B cell (primary cell): ENCODE measurements around the gene AIF1. TPM values are rescaled to one million over a fixed set of nuclear protein-coding genes. Genes with fewer than 3 reads are reported as not detected.

Source experiments
- ATAC-seq: fragments of 200-7000 bp; cut with Tn5 transposase; one replicate; pipeline ENCODE4 v1.10.0; 2021; ENCODE audit warnings: low read depth, mild to moderate bottlenecking, moderate number of reproducible peaks, moderate library complexity
- CTCF ChIA-PET: fragments of 350-600 bp; sonication (Branson Sonifier 250); formaldehyde crosslinking; loops from one replicate; lab custom pipeline; 2021; ENCODE audit warnings: antibody characterized with exemption, inconsistent platforms; lab: Charles Lee
- POLR2A ChIA-PET: fragments of 350-600 bp; sonication (Branson Sonifier 250); formaldehyde crosslinking; loops from one replicate; lab custom pipeline; 2021; ENCODE audit warnings: antibody characterized with exemption; lab: Charles Lee
- DNase-seq: peaks from one replicate; pipeline ENCODE4 v3.0.0; 2013
- H2AFZ ChIP-seq: 2 replicates; pipeline ENCODE4 v1.6.1; 2012; ENCODE audit warnings: mild to moderate bottlenecking, low read depth, low read length; ENCODE audit not compliant: insufficient read depth, poor library complexity, severe bottlenecking
- H3K27ac ChIP-seq, 2 donors: 1 replicate in 1 of 2; 2 replicates in 1 of 2; pipeline ENCODE4 v1.5.1; 2012 to 2013; ENCODE audit warnings: low read length in 2 of 2, mild to moderate bottlenecking in 2 of 2, moderate library complexity in 1 of 2
- H3K27me3 ChIP-seq, 4 experiments: fragments of 200-600 bp in 1 of 4; sonication (generic) in 1 of 4; replicated peaks in 1 of 4; 1 replicate in 2 of 4; 2 replicates in 2 of 4; pipeline versions ENCODE4 v1.6.1 to v1.7.0; 2013 to 2016; ENCODE audit warnings: low read length in 3 of 4, mild to moderate bottlenecking in 2 of 4, mixed read lengths in 1 of 4, moderate library complexity in 1 of 4; ENCODE audit not compliant: insufficient read depth in 4 of 4, control insufficient read depth in 3 of 4; ENCODE audit errors: control extremely low read depth in 1 of 4
- H3K36me3 ChIP-seq, 2 experiments: replicated peaks in 1 of 2; 1 replicate in 1 of 2; 2 replicates in 1 of 2; pipeline versions ENCODE4 v1.6.1 to v1.7.1; 2013; ENCODE audit warnings: low read length in 1 of 2; ENCODE audit not compliant: insufficient read depth in 2 of 2, control insufficient read depth in 1 of 2; ENCODE audit errors: control extremely low read depth in 1 of 2, extremely low read depth in 1 of 2
- H3K4me1 ChIP-seq, 2 donors: fragments of 200-600 bp in 1 of 2; sonication (generic) in 1 of 2; 1 replicate in 1 of 2; 2 replicates in 1 of 2; pipeline versions ENCODE4 v1.5.1 to v1.6.1; 2013 to 2017; ENCODE audit warnings: low read length in 2 of 2; ENCODE audit not compliant: control insufficient read depth in 2 of 2, insufficient read depth in 2 of 2
- H3K4me2 ChIP-seq: replicated peaks from 2 replicates; pipeline ENCODE3; 2012; ENCODE audit warnings: mild to moderate bottlenecking, low read depth, low read length; ENCODE audit not compliant: poor library complexity, severe bottlenecking
- H3K4me3 ChIP-seq, 5 experiments: fragments of 200-600 bp in 1 of 5; sonication (generic) in 1 of 5; 1 replicate in 3 of 5; 2 replicates in 2 of 5; pipeline versions ENCODE4 v1.5.1 to v1.7.0; 2011 to 2016; ENCODE audit warnings: low read length in 4 of 5, mild to moderate bottlenecking in 4 of 5, low read depth in 2 of 5, control low read depth in 1 of 5, moderate library complexity in 1 of 5; ENCODE audit not compliant: insufficient read depth in 1 of 5; ENCODE audit errors: control extremely low read depth in 1 of 5, extremely low read depth in 1 of 5
- H3K79me2 ChIP-seq: fragments of 200-600 bp; sonication (generic); one replicate; pipeline ENCODE4 v1.6.0; 2016; ENCODE audit warnings: low read length; ENCODE audit not compliant: control insufficient read depth, insufficient read depth
- H3K9ac ChIP-seq: fragments of 200-600 bp; sonication (generic); 2 replicates; pipeline ENCODE4 v1.6.1; 2017; ENCODE audit warnings: mild to moderate bottlenecking, low read length, moderate library complexity
- H3K9me3 ChIP-seq, 3 donors: one replicate each; pipeline versions ENCODE4 v1.6.1 to v1.7.1; 2013; ENCODE audit warnings: low read length in 2 of 3; ENCODE audit not compliant: control insufficient read depth in 2 of 3, insufficient read depth in 1 of 3; ENCODE audit errors: control extremely low read depth in 1 of 3
- H4K20me1 ChIP-seq: 2 replicates; pipeline ENCODE4 v1.6.0; 2012; ENCODE audit warnings: mild to moderate bottlenecking, low read length; ENCODE audit not compliant: insufficient read depth, control insufficient read depth, poor library complexity, severe bottlenecking
- H3K27ac Mint-ChIP-seq: one replicate; pipeline ENCODE4 v1.8.0; 2021; ENCODE audit warnings: mixed read lengths
- H3K27me3 Mint-ChIP-seq: one replicate; pipeline ENCODE4 v1.8.0; 2021; ENCODE audit warnings: mixed read lengths
- H3K4me1 Mint-ChIP-seq: one replicate; pipeline ENCODE4 v1.8.0; 2021; ENCODE audit warnings: mixed read lengths
- H3K4me3 Mint-ChIP-seq: one replicate; pipeline ENCODE4 v1.8.0; 2021; ENCODE audit warnings: mixed read lengths
- H3K9me3 Mint-ChIP-seq: one replicate; pipeline ENCODE4 v1.8.0; 2022; ENCODE audit warnings: mixed read lengths; ENCODE audit not compliant: insufficient read depth
- EZH2 ChIP-seq: IDR thresholded peaks from 2 replicates; pipeline ENCODE4 v1.6.1; 2012; ENCODE audit warnings: borderline replicate concordance, low read depth, mild to moderate bottlenecking, moderate library complexity, low read length; ENCODE audit not compliant: insufficient read depth, poor library complexity, severe bottlenecking
- WGBS: methylation state at CpG from one replicate; pipeline ENCODE4 v1.1.5; 2013; ENCODE audit warnings: missing lambda C conversion rate; ENCODE audit not compliant: insufficient coverage; 5-methylcytosine and 5-hydroxymethylcytosine counted together
- intact Hi-C: fragments of 100-400 bp; cut with micrococcal nuclease; formaldehyde crosslinking; loops from one replicate; pipeline ENCODE4 v1.10.0; 2022
- polyA plus RNA-seq: library from polyadenylated mRNA; depleted of rRNA; stranded (reverse); fragments of >200 nt; gene quantifications from 2 replicates; pipeline ENCODE4 v1.2.3, GENCODE V29; 2012
- total RNA-seq, 2 donors: library from RNA; stranded (reverse); fragments of 120-200 nt in 1 of 2; gene quantifications; 1 replicate in 1 of 2; 2 replicates in 1 of 2; pipeline versions ENCODE4 v1.2.3 to v1.2.4, GENCODE V29; 2013 to 2022
- TF ChIP-seq, protein P1 (sequence below): fragments of 200-600 bp; IDR thresholded peaks from one replicate; pipeline ENCODE4 v1.8.0; 2022; ENCODE audit warnings: antibody characterized with exemption, mild to moderate bottlenecking

Gene AIF1
- total and polyA plus RNA-seq, 2 donors (not counting 1 experiment from before 2014, with no cell fraction given) = 1.3 to 7.5 TPM

DNA sequence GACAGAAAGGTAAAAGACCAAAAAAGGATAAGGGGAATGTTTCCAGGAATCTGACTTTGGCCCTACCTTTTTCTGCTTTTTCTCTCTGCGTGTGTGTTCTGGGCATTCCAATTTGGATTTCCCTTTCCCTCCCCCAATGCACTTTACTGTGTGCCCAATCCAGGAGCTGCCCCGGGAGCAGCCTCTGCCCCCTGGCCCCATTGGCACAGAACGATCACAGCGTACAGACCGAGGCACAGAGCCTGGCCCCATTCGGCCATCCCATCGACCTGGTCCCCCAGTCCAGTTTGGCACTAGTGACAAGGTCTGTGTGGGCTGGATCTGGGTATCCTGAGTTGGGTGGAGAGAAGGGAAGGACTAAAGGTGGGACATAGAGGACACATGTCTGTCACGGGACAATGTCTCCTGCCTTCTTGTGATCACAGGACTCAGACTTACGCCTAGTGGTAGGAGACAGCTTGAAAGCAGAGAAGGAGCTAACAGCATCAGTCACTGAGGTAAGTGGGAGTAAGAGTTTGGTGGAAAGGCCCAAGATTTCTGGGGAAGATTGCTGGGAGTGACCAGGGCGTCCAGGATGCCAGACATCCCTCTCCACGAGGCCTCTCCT is 20.0 kb downstream of the AIF1 start:
- no peaks in the 10 kb centered on the region for H3K9me3 Mint-ChIP-seq
- ATAC-seq (no peak), DNase-seq (no peak)
- no peak for TF ChIP-seq EZH2
- TF ChIP-seq, protein P1, sequence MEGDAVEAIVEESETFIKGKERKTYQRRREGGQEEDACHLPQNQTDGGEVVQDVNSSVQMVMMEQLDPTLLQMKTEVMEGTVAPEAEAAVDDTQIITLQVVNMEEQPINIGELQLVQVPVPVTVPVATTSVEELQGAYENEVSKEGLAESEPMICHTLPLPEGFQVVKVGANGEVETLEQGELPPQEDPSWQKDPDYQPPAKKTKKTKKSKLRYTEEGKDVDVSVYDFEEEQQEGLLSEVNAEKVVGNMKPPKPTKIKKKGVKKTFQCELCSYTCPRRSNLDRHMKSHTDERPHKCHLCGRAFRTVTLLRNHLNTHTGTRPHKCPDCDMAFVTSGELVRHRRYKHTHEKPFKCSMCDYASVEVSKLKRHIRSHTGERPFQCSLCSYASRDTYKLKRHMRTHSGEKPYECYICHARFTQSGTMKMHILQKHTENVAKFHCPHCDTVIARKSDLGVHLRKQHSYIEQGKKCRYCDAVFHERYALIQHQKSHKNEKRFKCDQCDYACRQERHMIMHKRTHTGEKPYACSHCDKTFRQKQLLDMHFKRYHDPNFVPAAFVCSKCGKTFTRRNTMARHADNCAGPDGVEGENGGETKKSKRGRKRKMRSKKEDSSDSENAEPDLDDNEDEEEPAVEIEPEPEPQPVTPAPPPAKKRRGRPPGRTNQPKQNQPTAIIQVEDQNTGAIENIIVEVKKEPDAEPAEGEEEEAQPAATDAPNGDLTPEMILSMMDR = no peak
- no peak overlapping the region for H3K27ac Mint-ChIP-seq
- Histone ChIP-seq H3K4me2 (no peak overlapping the region), H3K4me3 (no peak overlapping the region), H2AFZ (no peak overlapping the region), H3K9ac (no peak overlapping the region), H3K36me3 (peaks cover 11 to 90% of the 10 kb centered on the region in 2 experiments), H3K4me1 (no peaks in the 10 kb centered on the region), H3K9me3 (no peaks in the 10 kb centered on the region), H3K27me3 (no peaks in the 10 kb centered on the region), H4K20me1 (peaks cover 27% of the 10 kb centered on the region), H3K27ac (no peak overlapping the region), H3K79me2 (peaks cover 6% of the 10 kb centered on the region)
- POLR2A ChIA-PET = interaction anchor here (2.0 kb wide), 1 partner anchor 17 kb away, joined by 6 read pairs; the partner anchor contains the start of gene BAG6
- CTCF ChIA-PET = interaction anchor here (0.8 to 1.1 kb wide), 2 partner anchors 36 to 84 kb away, joined by 3 to 5 read pairs; no protein-coding TSS in a partner anchor
- intact Hi-C loops = no loop called here
- 86% methylated on average over 11 of the region's 11 CpGs for WGBS
- no peaks in the 10 kb centered on the region for H3K27me3 Mint-ChIP-seq
- no peak overlapping the region for H3K4me3 Mint-ChIP-seq
- no peaks in the 10 kb centered on the region for H3K4me1 Mint-ChIP-seq
